Endothelial cell of hepatic sinusoid (primary cell): ENCODE results near the gene ZC3H12D.
"Not testable (repeated sequence)": the region's sequence is repeated elsewhere in the genome, so short reads cannot be mapped to it uniquely, and the experiment has no call there.

Experiments used
- in situ Hi-C: cut with HindIII; loops from 2 replicates; pipeline ENCODE4 v1.10.0; 2017; ENCODE audit warnings: low sequenced_read_pairs

Gene ZC3H12D

DNA sequence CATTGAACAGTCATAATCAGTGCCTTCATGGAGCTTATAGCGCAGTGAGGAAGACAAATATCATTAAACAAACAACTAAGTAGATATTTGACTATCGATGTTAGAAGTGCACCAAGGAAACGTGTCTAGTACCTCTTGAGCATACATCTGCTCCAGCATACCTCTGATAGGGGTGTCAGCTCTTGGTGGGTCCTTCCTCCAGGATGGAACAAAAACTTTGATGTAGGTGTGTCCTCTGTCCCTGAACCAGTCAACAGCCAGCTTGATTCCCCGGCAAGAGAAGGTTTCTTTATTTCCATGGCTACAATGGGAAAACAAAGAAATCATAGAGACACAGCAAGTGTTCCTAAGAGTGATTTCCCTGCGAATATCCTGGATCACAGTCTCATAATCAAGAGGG lies 23.1 kb downstream of the ZC3H12D start:
- in situ Hi-C loops: no loop called here

DNA sequence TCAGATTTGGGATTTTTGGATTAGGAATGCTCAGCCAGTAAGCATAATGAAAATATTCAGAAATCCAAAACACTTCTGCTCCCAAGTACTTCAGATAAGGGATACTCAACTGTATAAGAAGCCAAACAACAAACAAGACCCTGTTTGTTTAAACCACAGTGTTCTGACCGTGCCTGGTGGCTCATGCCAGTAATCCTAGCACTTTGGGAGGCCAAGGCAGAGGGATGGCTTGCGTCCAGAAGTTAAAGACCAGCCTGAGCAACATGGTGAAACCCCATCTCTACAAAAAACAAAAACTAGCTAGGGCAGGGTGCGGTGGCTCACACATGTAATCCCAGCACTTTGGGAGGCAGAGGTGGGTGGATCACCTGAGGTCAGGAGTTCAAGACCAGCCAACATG lies 24.6 kb downstream of the ZC3H12D start:
- in situ Hi-C loops: not testable (repeated sequence)

DNA sequence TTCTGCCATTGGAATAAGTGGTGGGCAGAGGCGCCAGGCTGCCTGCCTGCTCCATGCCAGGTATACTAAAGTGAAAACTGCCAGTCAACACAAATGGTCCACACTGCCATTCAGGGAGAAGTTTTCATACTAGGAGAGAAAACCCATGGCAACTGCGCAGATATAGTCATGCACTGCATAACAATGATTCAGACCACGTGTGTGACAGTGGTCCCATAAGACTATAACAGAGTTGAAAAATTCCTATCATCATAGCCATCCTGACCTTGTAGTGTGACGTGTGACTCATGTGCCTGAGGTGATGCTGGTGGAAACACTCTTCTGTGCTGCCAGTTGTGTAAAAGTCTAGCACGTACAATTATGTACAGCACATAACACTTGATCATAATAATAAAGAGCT lies 25.1 kb downstream of the ZC3H12D start:
- in situ Hi-C loops: no loop called here

DNA sequence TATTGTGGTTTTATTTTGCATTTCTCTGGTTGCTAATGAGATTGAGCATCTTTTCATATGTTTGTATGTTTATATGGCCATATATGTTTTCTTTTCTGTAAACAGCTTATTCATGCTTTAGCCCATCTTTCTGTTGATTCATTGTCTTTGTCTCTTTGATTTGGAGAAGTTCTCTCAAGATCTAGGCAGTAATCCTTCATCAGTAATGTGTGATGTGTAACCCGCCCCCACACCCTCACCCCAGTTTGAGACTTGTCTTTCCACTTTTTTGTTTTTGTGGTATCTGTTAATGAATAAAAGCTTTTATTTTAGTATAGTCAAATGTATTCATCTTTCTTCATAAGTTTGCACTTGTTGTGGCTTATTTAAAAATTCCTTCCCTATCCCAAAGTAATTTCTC lies 26.0 kb downstream of the ZC3H12D start:
- in situ Hi-C loops: no loop called here

DNA sequence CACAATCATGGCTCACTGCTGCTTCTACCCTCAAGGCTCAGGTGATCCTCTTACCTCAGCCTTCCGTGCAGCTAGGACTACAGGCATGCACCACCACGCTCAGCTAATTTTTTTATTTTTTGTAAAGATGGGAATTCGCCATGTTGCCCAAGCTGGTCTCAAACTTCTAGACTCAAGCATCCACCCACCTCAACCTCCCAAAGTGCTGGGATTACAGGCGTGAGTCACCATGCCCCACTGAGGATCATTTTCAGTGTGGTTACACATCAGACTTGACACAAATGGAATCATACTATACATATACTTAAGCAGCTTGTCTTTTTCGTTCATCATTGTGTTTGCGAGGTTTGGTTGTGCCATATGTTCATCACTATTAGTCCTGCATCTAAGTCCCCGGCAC lies 26.6 kb downstream of the ZC3H12D start:
- in situ Hi-C loops: no loop called here

DNA sequence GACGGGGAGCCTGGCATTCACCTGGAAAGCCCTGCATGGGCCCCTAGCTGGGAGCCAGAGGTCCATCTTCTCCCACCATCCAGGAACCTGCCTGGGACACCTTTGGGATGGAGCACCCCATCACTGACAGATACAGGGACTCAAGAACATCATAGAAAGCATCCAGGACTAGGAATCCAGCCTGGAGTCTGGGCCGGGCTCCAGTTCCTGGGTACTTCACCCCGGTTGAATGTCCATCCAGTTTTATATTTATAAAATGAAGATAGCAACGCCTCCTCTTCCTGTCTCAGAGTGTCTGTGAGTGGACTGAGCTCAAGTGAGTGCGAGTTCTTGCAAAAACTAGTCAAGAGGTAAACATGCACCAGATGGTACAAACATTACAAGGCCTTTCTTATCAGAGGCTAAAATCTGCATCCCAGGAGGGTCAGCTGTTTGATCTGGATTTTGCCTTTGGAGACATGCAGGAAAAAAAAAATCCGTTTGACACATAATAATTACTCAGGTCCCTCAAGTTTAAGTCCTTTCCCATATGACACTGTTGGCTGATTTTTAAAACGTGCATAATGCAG lies 27.4 kb downstream of the ZC3H12D start:
- in situ Hi-C loops: no loop called here

DNA sequence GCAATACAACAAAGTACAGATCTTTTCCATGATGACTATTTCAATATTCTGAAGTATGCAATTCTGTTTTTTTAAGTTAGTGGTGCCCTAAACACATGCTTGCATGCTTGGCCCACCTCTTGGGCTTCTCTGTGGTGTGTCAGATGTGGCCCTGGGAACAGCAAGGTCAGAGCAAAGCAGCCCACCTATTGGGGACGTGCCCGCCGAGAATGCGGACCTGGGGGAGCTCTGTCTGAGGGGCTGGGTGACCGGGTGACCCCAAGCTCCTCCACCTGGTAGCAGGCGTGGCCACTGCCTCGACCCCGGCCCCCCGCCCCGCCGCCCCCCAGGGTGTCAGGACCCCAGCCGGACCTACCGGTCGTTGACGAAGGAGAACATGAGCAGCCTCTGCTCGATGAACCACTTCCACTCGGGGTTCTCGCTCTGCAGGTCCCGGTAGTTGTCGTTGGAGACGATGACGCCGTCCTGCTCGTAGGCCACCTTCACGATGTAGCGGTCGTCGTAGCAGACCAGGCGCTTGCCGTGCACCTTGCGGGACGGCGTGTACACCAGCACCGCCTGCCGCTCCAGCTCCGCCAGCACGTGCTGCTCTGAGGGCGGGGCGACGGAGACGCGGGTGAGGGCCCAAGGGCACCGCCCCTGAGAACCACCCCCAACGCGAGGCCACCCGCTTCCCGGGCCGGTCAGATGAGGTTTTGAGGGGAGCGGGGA lies 28.3 kb downstream of the ZC3H12D start:
- in situ Hi-C loops: no loop called here

DNA sequence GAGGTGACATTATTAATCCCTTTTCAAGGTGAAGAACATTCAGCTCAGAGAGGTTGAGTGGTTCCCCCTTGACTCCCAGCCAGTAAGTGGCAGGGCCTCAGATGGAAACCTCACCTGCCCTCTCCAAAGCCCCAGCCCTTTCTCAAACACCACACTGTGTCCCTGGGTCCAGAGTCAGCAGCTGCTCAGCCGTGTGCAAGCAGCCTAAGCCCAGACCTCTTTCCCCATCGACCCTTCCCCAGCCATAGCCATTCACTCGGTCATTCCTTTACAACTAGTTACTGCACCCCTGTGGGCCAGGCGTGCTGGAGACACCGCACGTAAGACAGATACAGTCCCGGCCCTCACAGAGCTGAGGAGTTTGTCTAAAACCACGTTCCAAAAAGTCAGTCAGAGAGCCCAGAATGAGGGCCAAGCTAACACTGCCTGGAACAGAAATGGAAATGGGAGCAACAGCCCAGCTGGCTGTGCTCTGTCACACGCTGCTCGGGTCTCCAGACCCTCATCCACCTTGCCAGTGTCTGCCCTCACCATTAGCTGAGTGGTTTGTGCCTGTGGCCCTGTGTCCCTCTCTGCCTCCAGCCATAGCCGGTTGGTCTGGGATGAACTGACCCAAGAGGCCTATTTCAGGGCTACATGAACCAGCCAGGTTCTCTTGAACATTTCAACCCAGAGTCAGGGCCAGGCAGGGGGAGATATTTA lies 29.6 kb downstream of the ZC3H12D start:
- in situ Hi-C loops: no loop called here

DNA sequence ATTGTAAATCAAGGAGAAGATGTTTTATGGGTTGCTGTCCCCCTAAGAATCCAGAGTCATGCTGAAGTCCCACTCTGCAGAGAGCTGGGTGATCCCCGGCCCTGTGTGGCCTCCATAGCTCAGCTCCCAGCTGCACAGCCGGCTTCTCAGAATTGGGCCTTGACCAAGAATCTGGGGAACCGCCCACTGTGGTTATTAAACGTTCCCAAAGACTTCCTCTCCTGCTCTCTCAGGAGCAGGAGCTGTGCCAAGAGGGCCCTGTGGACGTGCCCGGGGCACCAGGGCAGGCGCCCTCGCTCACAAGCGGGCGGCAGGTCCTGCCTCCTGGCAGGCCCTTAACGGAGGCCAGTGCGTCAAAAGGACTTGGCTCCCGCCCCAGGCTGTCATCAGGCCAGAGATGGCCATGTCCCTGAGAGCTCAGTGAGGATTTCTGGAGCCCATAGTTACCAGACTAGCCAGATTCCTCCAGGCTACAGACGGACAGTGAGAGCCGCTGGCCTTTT lies 30.4 kb downstream of the ZC3H12D start:
- in situ Hi-C loops: no loop called here

DNA sequence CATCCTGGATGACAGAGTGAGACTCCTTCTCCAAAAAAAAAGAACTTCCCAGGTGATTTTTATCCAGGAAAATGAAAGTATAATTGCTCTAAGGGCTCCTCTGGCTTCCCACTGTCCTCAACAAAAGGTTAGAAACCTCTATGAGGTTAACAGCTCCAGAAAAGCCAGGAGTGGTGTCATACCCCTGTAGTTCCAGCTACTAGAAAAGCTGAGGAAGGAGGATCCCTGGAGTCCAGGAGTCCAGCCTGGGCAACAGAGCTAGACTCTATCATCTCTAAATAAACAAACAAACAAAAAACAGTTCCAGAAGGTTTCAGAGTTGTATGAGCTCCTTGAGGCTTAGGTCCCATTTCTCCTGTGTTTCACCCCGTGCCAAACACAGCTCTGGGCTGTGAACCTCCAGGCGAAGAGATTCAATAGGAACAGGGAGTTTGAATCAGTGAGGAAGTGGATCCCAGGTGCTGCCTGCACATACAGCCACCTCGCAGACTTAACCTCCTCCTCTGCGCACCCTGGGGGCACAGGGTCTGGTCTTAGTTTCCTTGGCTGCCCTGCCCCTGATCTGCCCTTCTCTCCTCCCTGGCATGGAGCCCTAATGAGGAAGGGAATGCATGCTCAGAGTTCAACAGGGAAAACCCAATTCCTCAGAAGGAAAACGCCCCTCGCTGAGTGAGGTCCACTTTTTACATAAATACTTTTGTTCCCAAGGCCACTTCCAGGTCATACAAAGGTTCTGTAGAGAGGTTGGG lies 31.0 kb downstream of the ZC3H12D start:
- in situ Hi-C loops: no loop called here

DNA sequence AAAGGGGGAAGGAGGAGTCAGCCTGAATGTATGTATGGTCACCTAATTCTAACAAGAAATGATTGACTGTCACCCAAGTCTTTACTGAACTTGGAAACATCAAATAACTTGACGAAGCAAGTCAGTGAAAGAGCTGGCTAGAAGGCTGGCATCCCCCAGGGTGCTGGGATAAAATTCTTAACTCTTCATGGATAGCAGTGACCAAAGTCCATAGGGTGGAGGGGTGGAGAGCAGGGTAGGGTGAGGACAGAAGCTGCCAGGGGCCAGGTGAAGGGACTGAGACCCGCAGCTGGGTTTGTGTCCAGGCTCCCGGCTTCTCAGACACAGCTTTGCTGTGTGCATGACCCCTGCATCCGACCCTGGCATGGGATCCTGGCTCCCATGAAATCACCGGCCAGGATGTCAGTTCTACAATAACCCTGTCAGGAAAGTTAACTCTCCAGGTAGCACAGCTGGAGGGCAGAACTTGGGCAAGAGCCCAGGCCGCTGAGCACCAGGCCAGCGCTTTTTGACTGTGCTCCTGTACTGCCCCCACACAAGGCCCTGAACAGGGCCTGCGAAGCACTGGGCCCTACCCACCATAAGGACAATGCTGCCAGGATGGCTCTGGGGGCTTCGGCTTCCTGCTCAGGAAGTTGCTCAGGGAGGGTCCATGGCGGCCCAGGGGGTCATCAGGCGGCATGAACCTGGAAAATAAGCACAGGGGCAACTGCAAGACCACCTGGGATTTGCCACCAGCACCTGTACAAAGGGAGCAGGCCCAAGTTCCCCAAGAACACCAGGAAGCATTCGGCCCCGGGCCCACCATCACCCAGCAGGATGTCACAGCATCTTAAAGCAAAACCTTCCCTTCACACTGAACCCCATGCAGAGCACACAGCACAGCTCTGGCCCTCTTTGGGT lies 32.5 kb downstream of the ZC3H12D start:
- in situ Hi-C loops: no loop called here

DNA sequence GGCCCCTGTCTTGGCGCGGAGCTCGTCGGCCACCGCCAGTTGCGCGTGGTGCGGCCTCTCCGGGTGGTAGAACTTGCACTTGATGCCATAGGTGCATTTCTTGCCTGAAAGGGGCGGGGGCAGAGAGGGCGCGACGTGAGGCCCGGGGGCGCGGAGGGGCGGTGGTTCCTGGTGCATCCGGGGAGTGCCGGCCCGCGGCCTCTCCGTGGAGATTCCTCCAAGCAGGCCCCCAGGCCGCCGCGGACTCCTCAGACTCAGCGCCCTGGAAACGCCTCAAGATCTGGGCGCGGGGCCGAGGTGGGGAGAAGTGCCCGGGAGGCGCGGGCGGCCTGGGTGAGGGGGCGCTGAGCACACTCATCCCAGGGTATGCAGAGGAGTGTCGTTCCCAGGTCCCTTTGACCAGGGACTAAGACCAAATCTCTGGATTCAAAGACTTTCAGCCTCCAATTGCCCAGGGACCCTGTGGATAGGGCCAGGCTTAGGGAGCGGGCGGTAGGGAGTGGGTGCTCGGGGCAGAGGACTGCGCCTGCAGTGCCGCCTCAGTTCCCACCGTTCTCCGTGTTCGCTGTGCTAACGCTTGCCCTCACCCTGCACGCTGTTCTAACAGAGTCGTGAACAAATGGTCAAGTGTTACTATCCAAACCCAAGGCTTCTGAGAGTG lies 33.3 kb downstream of the ZC3H12D start:
- in situ Hi-C loops: no loop called here

DNA sequence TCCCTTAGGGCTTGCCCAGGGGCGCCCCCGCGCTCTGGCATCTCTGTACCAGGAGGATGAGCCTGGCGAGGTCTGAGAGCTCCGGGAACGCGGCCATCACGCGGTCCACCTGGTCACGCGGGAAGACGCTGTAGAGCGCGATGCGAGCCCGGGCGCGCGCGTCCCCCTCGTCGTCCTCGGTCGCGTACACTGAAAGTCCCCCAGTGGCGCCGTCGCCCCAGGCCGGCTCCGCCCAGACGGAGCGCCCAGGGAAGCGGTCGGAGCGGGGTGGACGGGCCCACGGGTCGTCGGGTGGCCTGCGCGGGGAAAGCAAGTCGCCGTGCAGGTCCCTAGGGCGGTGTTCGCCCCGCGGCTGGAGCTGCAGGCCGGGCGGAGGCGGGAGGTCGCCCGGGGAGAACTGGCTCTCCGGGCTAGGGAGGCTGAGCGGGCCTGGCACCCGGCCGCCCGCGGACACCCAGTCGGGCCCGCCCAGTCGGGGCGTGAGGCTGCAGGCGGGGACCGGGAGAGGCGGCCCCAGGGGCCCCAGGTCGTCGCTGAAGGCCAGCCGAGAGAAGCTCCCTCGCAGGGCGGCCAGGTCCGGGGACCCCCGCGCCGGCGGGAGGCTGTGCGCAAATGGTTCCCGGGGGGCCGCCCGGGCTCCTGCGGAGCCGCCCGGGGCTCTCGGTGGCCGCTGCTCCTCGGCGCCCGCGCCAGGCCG lies 34.0 kb downstream of the ZC3H12D start:
- in situ Hi-C loops: no loop called here

DNA sequence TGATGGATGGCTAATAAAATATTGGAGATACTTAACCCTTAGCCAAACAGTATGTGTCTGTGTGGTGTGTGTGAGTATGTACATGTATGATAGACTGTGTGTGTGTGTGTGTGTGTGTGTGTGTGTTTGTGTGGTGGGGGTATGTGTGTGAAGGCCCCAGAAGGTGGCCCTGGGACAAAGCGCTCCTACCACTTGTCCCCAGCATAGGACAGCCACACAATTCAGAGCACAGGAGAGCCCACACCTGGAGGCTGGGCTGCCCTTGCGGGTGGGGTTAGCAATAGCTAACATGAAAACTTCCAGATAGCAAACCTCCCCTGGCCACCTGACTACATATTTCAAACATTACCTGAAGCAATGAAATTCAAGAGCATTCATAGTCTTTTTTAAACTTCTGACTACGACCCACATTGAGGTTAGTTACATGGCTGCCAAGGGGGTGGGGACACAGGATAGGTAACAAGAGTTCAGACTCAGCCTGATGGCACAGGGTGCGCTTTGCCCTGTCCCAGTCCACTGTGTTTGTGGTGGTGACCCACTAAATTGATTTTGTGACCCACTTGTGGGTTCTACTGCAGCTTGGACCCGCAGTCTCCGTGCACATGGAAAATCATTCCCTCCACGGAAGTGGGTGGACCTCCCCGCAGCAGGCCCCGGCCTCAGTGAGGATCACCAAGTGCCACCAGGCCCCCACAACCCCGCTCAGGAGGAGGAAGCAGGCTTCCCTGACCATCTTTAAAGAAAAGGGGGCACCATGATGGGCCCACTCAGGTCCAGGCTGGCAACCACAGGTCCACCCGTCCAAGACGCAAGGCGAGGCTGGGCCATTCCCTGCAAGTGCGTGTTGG lies 34.8 kb downstream of the ZC3H12D start:
- in situ Hi-C loops: no loop called here

DNA sequence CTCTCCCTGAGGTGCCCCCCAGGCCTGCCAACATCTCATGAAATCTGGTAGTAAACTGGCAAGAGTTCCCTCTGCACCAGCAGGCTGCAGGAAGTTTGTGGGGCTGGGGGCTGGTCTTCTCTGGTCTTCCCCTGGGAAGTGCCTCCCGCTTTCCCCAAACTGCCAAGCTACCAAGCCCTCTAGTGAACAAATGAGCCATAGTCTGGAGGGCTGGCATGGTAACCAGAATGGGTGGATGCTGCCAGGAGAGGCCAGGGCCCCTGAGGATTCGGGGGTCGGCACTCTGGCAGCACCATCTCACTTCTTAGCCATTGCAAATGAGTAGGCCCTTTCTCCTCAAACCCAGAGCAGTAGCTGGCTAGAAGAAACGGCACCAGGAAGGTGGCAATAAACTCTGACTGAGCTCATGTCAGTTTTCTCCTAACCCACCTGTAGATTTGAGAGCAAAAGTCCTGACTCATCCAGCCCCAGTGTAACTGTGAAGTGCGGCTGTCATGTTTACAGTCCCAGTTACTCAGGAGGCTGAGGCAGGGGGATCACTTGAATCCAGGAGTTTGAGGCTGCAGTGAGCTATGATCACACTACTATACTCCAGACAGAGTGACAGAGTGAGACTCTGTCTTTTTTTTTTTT lies 35.9 kb downstream of the ZC3H12D start:
- in situ Hi-C loops: no loop called here

DNA sequence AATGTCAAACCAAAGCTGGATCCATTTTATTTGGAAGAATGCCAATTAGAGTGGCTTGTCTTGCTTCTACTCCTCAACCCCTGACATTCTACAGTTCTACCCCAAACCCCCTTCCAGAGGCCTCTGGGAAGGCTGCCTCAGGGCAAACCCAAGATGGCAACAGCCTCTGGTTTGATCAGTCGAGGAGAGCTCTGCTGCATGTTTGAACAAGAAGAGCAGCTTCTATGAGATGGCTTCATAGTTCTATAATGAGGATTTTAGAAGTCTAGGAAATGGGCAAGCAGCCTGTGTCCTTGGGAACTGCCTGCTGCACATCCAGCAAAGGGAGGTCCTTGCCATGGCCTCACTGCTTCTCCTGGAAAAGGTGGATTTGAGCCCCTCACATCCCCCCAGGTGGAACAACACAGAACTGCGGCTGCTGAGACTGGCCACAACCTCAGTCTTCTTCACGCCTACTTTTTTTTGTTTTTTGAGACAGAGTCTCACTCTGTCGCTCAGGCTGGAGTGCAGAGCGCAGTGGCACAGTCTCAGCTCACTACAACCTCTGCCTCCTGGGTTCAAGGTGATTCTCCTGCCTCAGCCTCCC lies 37.9 kb downstream of the ZC3H12D start:
- in situ Hi-C loops: no loop called here

DNA sequence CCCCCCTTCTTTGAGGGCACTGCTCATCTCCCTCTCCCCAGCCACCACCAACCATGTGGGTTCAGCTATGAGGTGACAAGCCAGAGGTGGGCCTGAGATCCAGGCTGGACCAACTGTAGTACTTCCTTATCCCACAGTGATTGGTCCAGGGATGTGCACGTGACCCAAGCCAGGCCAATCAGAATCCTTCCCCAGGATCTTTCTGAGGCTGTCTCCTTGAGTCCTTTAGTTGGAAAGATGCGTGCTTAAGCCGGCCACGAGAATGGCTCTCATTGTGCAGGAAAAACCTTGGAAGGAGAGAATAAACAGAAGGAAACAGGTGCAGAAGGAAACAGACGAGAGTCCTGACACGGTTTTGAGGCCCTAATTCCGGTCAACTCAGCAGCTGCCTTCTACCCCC lies 39.2 kb downstream of the ZC3H12D start:
- in situ Hi-C loops: no loop called here

DNA sequence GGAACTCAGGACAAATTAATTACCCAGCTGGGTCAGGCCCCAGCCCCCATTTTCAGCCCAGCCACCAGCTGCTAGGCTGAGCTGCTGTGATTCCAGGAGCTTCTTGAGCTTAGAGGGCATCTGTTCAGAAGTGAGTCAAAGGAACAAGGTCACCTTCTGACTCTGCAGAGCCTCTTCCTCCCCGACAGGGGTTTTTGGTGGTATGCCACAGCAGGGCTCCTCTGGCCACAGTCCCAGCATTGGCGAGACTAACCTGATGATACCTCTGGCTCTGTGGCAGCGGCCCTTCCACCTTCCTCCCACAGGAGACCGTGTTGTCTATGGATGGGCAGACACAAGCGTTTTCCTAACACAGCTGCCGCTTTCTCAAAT lies 39.7 kb downstream of the ZC3H12D start:
- in situ Hi-C loops: no loop called here
